HepG2 (cell line): ENCODE results near the gene VAMP8. TPM values are rescaled to one million over a fixed set of nuclear protein-coding genes. Genes with fewer than 3 reads are reported as not detected.

Source experiments
- CENPBD1 ChIP-seq: sonication (generic); formaldehyde crosslinking; IDR thresholded peaks from 2 replicates; pipeline ENCODE4 v1.8.0; 2022; ENCODE audit warnings: missing genetic modification reagents, low read depth, mild to moderate bottlenecking, borderline replicate concordance
- CREM ChIP-seq, 2 experiments: sonication (generic) in 1 of 2; formaldehyde crosslinking in 1 of 2; IDR thresholded peaks; 2 replicates each; pipeline versions ENCODE4 v1.4.0 to v1.6.1; 2016 to 2020; ENCODE audit warnings: antibody characterized with exemption in 1 of 2, mild to moderate bottlenecking in 1 of 2, missing genetic modification reagents in 1 of 2
- EP300 ChIP-seq, 3 experiments: sonication (generic) in 1 of 3; formaldehyde crosslinking in 1 of 3; IDR thresholded peaks; 2 replicates each; pipeline versions ENCODE4 v1.5.1 to v1.6.1; 2011 to 2020; ENCODE audit warnings: low read depth in 2 of 3, low read length in 2 of 3, borderline replicate concordance in 1 of 3, improper control_type of control experiment in 1 of 3, mild to moderate bottlenecking in 1 of 3, missing genetic modification reagents in 1 of 3, moderate library complexity in 1 of 3
- GABPB1 ChIP-seq: IDR thresholded peaks from 2 replicates; pipeline ENCODE4 v1.6.1; 2016; ENCODE audit warnings: mild to moderate bottlenecking, missing genetic modification reagents, moderate library complexity, missing compliant biosample characterization
- HMGA1 ChIP-seq: sonication (generic); formaldehyde crosslinking; conservative IDR thresholded peaks from 2 replicates; pipeline ENCODE4 v1.4.0; 2020; ENCODE audit warnings: missing genetic modification reagents
- MIER2 ChIP-seq: IDR thresholded peaks from 2 replicates; pipeline ENCODE4 v1.6.1; 2016; ENCODE audit warnings: missing biosample characterization, missing genetic modification reagents
- MLLT10 ChIP-seq: sonication (generic); formaldehyde crosslinking; IDR thresholded peaks from 2 replicates; pipeline ENCODE4 v1.4.0; 2020; ENCODE audit warnings: missing genetic modification reagents
- SNAPC2 ChIP-seq: sonication (generic); formaldehyde crosslinking; IDR thresholded peaks from 2 replicates; pipeline ENCODE4 v1.8.1; 2022; ENCODE audit warnings: mild to moderate bottlenecking, missing genetic modification reagents
- ZFX ChIP-seq: sonication (generic); formaldehyde crosslinking; IDR thresholded peaks from 2 replicates; pipeline ENCODE4 v1.4.0; 2020; ENCODE audit warnings: mild to moderate bottlenecking, low read depth, missing genetic modification reagents, moderate library complexity
- ZNF547 ChIP-seq: sonication (generic); formaldehyde crosslinking; IDR thresholded peaks from 2 replicates; pipeline ENCODE4 v1.5.1; 2020; ENCODE audit warnings: mild to moderate bottlenecking, missing genetic modification reagents
- ZNF746 ChIP-seq: sonication (generic); formaldehyde crosslinking; IDR thresholded peaks from 2 replicates; pipeline ENCODE4 v1.8.0; 2022; ENCODE audit warnings: mild to moderate bottlenecking, missing genetic modification reagents
- ZSCAN22 ChIP-seq: sonication (generic); formaldehyde crosslinking; IDR thresholded peaks from 2 replicates; pipeline ENCODE4 v1.4.0; 2020; ENCODE audit warnings: mild to moderate bottlenecking, missing genetic modification reagents
- ZSCAN9 ChIP-seq: IDR thresholded peaks from 2 replicates; pipeline ENCODE4 v1.6.1; 2016; ENCODE audit warnings: borderline replicate concordance
- polyA plus RNA-seq, 8 experiments: library from polyadenylated mRNA; depleted of rRNA in 3 of 8; stranded (reverse) in 7 of 8; unstranded in 1 of 8; fragments of >200 nt; fragmentation: Illumina TruSeq in 4 of 8; extraction: Trizol in 4 of 8; gene quantifications; 2 replicates each; pipeline versions ENCODE4 v1.2.1 to v1.2.3, GENCODE V29; 2011 to 2016; ENCODE audit warnings: low read depth in 4 of 8, missing spikeins in 1 of 8, mixed read lengths in 1 of 8; ENCODE audit not compliant: insufficient read depth in 1 of 8
- total RNA-seq, 5 experiments: library from RNA; depleted of rRNA; stranded (reverse); fragments of >200 nt; fragmentation: Illumina TruSeq; extraction: Trizol; gene quantifications; 2 replicates each; pipeline ENCODE4 v1.2.3, GENCODE V29; 2016; ENCODE audit warnings: low read depth in 1 of 5
- TF ChIP-seq, protein P1 (sequence below): sonication (generic); formaldehyde crosslinking; IDR thresholded peaks from 2 replicates; pipeline ENCODE4 v1.8.1; 2022; ENCODE audit warnings: mild to moderate bottlenecking, missing genetic modification reagents
- TF ChIP-seq, protein P2 (sequence below): sonication (generic); formaldehyde crosslinking; IDR thresholded peaks from 2 replicates; pipeline ENCODE4 v1.8.1; 2023; ENCODE audit warnings: mild to moderate bottlenecking, missing genetic modification reagents
- TF ChIP-seq, protein P3 (sequence below): sonication (generic); formaldehyde crosslinking; IDR thresholded peaks from 2 replicates; pipeline ENCODE4 v1.5.0; 2020; ENCODE audit warnings: missing genetic modification reagents
- TF ChIP-seq, protein P4 (sequence below): sonication (generic); formaldehyde crosslinking; IDR thresholded peaks from 2 replicates; pipeline ENCODE4 v1.4.0; 2020; ENCODE audit warnings: mild to moderate bottlenecking, missing genetic modification reagents
- TF ChIP-seq, protein P5 (sequence below): sonication (generic); formaldehyde crosslinking; IDR thresholded peaks from 2 replicates; pipeline ENCODE4 v1.8.0; 2023; ENCODE audit warnings: mild to moderate bottlenecking, missing genetic modification reagents

The VAMP8 gene
- total and polyA plus RNA-seq, 2 of the 13 experiments (the other 11 are each of a cell fraction or from before 2014, with no cell fraction given): 83.3 to 157 TPM

- TF ChIP-seq, protein P1, sequence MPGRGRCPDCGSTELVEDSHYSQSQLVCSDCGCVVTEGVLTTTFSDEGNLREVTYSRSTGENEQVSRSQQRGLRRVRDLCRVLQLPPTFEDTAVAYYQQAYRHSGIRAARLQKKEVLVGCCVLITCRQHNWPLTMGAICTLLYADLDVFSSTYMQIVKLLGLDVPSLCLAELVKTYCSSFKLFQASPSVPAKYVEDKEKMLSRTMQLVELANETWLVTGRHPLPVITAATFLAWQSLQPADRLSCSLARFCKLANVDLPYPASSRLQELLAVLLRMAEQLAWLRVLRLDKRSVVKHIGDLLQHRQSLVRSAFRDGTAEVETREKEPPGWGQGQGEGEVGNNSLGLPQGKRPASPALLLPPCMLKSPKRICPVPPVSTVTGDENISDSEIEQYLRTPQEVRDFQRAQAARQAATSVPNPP: peak; percentile 90
- peak; percentile 75 for TF ChIP-seq ZFX
- TF ChIP-seq GABPB1 (CRISPR knock-in tag): peak; percentile 79
- TF ChIP-seq, protein P2, sequence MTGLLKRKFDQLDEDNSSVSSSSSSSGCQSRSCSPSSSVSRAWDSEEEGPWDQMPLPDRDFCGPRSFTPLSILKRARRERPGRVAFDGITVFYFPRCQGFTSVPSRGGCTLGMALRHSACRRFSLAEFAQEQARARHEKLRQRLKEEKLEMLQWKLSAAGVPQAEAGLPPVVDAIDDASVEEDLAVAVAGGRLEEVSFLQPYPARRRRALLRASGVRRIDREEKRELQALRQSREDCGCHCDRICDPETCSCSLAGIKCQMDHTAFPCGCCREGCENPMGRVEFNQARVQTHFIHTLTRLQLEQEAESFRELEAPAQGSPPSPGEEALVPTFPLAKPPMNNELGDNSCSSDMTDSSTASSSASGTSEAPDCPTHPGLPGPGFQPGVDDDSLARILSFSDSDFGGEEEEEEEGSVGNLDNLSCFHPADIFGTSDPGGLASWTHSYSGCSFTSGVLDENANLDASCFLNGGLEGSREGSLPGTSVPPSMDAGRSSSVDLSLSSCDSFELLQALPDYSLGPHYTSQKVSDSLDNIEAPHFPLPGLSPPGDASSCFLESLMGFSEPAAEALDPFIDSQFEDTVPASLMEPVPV (CRISPR knock-in tag): peak; percentile 81
- peak; percentile 45 for TF ChIP-seq ZSCAN9
- TF ChIP-seq, protein P3, sequence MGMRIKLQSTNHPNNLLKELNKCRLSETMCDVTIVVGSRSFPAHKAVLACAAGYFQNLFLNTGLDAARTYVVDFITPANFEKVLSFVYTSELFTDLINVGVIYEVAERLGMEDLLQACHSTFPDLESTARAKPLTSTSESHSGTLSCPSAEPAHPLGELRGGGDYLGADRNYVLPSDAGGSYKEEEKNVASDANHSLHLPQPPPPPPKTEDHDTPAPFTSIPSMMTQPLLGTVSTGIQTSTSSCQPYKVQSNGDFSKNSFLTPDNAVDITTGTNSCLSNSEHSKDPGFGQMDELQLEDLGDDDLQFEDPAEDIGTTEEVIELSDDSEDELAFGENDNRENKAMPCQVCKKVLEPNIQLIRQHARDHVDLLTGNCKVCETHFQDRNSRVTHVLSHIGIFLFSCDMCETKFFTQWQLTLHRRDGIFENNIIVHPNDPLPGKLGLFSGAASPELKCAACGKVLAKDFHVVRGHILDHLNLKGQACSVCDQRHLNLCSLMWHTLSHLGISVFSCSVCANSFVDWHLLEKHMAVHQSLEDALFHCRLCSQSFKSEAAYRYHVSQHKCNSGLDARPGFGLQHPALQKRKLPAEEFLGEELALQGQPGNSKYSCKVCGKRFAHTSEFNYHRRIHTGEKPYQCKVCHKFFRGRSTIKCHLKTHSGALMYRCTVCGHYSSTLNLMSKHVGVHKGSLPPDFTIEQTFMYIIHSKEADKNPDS (CRISPR knock-in tag): no peak; the same call in none of the 2 replicates
- TF ChIP-seq ZNF746 (CRISPR knock-in tag): peak; percentile 94
- TF ChIP-seq ZSCAN22 (CRISPR knock-in tag): peak; percentile 79; the same call in 1 of the 2 replicates
- TF ChIP-seq CENPBD1: peak; percentile 98
- TF ChIP-seq MIER2: no peak; the same call in none of the 2 replicates
- TF ChIP-seq, protein P4, sequence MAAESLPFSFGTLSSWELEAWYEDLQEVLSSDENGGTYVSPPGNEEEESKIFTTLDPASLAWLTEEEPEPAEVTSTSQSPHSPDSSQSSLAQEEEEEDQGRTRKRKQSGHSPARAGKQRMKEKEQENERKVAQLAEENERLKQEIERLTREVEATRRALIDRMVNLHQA: no peak
- peak; percentile 84 for TF ChIP-seq ZNF547 (CRISPR knock-in tag)
- no peak for TF ChIP-seq MLLT10 (CRISPR knock-in tag)
- TF ChIP-seq, protein P5, sequence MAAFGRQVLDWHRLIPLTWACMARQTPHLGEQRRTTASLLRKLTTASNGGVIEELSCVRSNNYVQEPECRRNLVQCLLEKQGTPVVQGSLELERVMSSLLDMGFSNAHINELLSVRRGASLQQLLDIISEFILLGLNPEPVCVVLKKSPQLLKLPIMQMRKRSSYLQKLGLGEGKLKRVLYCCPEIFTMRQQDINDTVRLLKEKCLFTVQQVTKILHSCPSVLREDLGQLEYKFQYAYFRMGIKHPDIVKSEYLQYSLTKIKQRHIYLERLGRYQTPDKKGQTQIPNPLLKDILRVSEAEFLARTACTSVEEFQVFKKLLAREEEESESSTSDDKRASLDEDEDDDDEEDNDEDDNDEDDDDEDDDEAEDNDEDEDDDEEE: no peak
- no peak for TF ChIP-seq HMGA1 (CRISPR knock-in tag)
- TF ChIP-seq SNAPC2 (CRISPR knock-in tag): peak; percentile 24
- peak; percentile 3 to 58; a peak in 1 of 4 replicates for TF ChIP-seq EP300 (IDR thresholded peaks at IDR 0.05; ENCODE audit: low read depth in 2 of 2, low read length in 2 of 2)
- peak; percentile 40; the same call in 1 of the 2 replicates for TF ChIP-seq EP300 (CRISPR knock-in tag; IDR thresholded peaks at IDR 0.05; ENCODE audit: borderline replicate concordance)
- peak; percentile 32; the same call in 1 of the 2 replicates for TF ChIP-seq CREM (IDR thresholded peaks at IDR 0.05)
- no peak for TF ChIP-seq CREM (CRISPR knock-in tag; IDR thresholded peaks at IDR 0.05)
Measured at GRCh38 chr2:85538507-85539360, 38.7 kb upstream of the VAMP8 start, which contains the start of gene MAT2A (continued).
